NCI-H1105 treated with DMSO at 0.1 percent for 48 hours (cell line): Measurements from ENCODE around the gene DAPK1.

ENCODE experiments used
- DNase-seq: peaks from one replicate; lab custom pipeline; 2025; lab: John Stamatoyannopoulos, UW

DAPK1 gene

GRCh38 chr9:87569008-87569509 lies 71.4 kb downstream of the DAPK1 start:
- no peak for DNase-seq

DNA sequence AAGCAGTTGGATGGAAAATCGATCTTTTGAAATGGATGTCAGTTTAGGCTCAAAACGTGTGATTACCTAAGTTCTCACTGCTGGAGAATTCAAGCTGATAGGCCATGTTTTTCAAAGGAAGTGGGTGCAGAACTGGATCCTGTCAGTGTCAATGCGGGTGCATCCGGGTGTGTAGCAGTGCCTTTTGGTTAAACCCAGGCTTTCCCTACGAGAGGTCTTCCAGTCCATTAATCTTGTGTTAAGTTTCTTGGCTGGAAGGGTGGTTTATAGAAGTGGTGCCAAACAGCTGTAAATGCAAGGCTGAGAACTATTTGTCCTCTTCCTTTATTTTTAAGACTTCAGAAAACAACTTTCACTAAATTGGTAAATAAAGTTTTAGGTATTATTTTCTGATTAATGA lies 71.9 kb downstream of the DAPK1 start:
- DNase-seq, result no peak

GRCh38 chr9:87570000-87570908 lies 72.6 kb downstream of the DAPK1 start:
- peak; percentile 52 for DNase-seq

GRCh38 chr9:87572719-87573118 lies 75.1 kb downstream of the DAPK1 start:
- no peak for DNase-seq

DNA sequence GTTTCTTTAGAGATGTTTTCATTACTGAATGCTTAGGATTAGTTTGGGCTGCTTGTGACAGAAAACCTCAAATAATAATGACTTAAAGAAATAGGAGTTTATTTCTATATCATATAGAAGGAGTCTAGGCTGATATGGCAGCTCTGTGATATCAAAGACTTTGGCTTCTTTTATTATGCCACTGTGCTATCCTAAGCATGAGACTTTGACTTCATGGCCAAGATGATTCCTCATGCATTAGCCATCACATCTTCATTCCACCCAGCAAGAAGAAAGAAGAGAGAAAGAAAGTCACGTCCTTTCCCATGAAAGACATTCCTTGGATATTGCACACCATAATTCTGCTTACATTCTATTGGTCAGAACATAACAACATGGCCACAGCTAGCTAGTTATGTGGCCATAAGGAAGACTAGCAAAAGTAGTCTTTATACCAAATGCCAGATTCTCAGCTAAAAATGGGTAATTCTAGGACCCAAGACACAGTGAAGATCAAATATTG lies 76.2 kb downstream of the DAPK1 start:
- no peak for DNase-seq

DNA sequence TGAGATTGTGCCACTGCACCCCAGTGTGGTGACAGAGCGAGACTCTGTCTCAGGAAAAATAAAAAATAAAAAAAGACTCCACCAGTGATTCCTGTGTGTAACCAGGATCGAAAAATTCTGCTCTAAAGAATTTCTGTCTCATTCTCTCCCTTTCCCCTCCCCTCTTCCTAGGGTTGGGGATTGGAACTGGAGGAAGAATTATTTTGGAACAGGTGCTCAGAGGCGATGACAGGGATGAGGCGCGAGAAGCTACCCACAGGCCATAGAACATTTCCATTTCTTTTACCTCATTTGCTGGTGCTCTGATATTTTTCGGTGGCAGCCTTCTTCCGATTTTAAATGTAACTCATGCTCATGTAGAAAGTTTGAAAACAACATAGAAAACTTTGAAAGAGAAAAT lies 80.1 kb downstream of the DAPK1 start:
- no peak for DNase-seq

GRCh38 chr9:87578625-87579024 lies 81.0 kb downstream of the DAPK1 start:
- no peak for DNase-seq

DNA sequence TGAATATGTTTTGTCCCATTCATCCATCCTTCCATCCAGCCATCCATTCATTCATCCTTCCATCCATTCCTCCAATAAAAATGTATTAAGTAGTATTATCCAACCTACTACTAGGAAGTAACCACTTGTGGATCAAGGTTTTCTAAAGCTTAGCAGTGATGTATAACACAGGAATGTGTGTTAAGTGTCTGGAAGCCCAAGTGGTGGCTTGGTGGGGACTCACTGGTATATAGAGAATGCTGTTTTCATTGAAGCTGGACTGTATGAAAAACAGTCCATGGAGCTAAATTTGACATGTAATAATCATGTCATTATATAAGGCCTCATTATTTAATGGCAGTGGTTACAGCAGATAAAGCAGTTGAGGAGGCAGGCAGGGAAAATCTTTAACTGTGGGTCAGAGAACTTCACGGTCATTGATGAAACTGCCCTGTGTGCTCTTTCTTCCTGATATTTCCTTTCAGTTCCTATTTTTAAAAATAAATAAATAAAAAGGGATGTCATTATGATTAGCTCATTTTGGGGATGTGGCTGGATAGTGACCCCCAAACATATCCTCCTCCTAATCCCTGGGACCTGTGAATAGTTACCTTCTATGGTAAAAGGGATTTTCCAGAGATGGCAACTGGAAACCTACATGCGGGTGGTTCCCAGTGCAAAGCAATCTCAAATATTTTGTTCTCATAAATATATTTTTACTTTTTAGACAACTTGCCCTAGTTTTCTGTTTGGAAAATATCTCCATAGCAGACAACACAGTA lies 82.3 kb downstream of the DAPK1 start:
- DNase-seq, result no peak

DNA sequence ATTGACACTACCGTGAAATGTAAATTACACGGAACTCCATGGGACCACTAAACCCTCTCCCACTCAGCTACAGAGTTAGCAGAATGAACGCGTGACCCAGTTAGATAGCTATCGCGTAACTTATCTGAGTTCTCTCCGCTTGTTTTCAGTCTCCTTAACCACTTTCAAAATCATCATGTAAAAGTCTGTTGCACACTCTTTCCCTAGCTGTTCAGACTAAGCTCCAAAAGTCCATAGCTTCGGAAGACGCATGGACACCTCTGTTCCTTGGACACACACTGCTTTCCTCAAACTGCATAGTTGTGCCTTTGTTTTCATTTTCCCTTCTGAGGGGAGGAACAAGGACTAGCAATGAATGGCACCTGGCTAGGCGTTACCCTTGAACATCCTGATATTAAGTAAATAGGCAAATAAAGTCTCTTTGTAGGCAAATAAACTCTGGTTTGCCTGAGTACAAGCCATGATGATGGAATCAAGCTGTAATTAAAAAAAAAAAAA lies 83.3 kb downstream of the DAPK1 start:
- DNase-seq, result no peak

- no peak for DNase-seq
Measured at GRCh38 chr9:87581513-87581912, 83.8 kb downstream of the DAPK1 start.

GRCh38 chr9:87581949-87582637 lies 84.4 kb downstream of the DAPK1 start:
- no peak for DNase-seq

- no peak for DNase-seq
Measured at GRCh38 chr9:87584326-87584725, 86.7 kb downstream of the DAPK1 start.

DNA sequence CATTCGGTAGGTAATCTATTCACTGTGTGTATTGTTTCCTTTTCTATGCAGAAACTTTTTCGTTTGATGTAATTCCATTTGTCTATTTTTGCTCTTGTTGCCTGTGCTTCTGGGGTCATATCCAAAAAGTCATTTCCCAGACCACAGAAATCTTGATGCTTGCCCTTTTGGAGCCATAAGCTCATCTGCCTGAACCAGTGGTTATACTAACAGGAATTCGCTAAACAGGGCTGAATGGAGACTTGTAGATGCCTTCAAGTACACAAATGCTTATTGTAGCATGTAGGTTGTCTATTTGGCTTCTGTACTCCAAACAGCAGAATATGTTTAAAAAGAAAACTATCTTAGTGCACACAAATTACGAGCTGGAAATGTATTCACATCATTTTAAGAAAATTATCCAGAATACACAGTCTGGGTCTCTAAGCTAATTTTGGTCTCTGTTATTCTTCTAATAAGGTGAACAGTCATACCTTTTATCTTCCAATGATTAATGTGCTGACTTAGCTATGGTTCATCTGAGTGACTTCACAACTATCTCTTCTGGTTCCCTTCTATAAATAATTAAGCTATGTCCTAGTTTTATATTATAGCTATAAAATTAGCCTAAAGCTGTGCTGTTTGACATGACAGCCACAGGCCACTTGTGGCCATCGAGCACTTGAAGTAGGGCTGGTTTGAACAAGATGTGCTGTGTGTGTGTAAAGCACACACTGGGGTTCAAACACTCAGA lies 87.6 kb downstream of the DAPK1 start:
- no peak for DNase-seq

- no peak for DNase-seq
Measured at GRCh38 chr9:87586731-87587355, 89.2 kb downstream of the DAPK1 start.

GRCh38 chr9:87587356-87587745 lies 89.7 kb downstream of the DAPK1 start:
- no peak for DNase-seq

- no peak for DNase-seq
Measured at GRCh38 chr9:87587864-87588263, 90.2 kb downstream of the DAPK1 start.

DNA sequence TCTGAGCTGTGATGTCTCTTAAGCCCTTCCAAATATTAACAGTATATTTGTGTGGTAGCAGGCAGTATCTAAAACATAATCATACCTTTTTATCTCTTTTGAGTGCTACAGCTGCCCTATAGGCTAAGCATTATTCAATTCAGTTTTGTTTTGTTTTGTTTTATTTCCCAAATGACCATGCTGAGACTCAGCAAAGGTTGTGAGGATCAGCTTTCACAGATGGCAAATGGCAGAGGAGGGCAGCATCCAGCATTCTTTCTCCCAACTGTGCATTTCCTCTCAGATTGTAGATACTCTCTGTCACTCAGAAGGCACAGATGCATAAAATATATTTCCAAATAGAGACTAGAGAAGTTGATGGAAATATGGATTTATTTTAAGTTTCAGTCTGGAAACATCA lies 90.7 kb downstream of the DAPK1 start:
- no peak for DNase-seq

GRCh38 chr9:87590996-87591395 lies 93.3 kb downstream of the DAPK1 start:
- no peak for DNase-seq

GRCh38 chr9:87592554-87593358 lies 95.1 kb downstream of the DAPK1 start:
- peak; percentile 71 for DNase-seq

- DNase-seq, result no peak
Measured at GRCh38 chr9:87593359-87593980, 95.8 kb downstream of the DAPK1 start.
